HepG2 (cell line): ENCODE results near the gene MYADML2. TPM values are rescaled to one million over a fixed set of nuclear protein-coding genes. Genes with fewer than 3 reads are reported as not detected.

Source experiments
- ATAC-seq: fragments of 200-7000 bp; cut with Tn5 transposase; 3 replicates; pipeline ENCODE4 v1.9.1; 2020; ENCODE audit warnings: mild to moderate bottlenecking, moderate library complexity
- BruUV-seq: library from RNA; stranded (reverse); fragments of 400-500 nt; replicated peaks from 2 replicates; lab custom pipeline; 2021; lab: Mats Ljungman, UMichigan
- CTCF ChIA-PET: fragments of 300-600 bp; formaldehyde crosslinking; extraction: SDS; loops from one replicate; lab custom pipeline; 2021; ENCODE audit warnings: low total read pairs, inconsistent platforms, low intra/inter-chr PET ratio; lab: Yijun Ruan, JAX
- POLR2A ChIA-PET: fragments of 350-600 bp; sonication (Branson Sonifier 250); formaldehyde crosslinking; loops from one replicate; lab custom pipeline; 2020; ENCODE audit warnings: antibody characterized with exemption, inconsistent platforms; lab: Yijun Ruan, JAX
- DNase-seq: peaks from one replicate; pipeline ENCODE4 v3.0.0-alpha.2; 2015; ENCODE audit warnings: low spot score
- FAIRE-seq: peaks from 3 replicates; lab custom pipeline; 2011; peaks lifted over from hg19 to GRCh38; lab: Jason Lieb, UNC
- H2AFZ ChIP-seq: one replicate; pipeline ENCODE4 v1.6.1; 2011; ENCODE audit warnings: low read length, inconsistent platforms
- H3K27ac ChIP-seq: fragments of 300-600 bp; 3 replicates; pipeline ENCODE4 v1.8.0; 2011; ENCODE audit warnings: mixed run types, mild to moderate bottlenecking, mixed read lengths, low read length, inconsistent platforms; ENCODE audit not compliant: insufficient read depth; ENCODE audit errors: extremely low read length
- H3K27me3 ChIP-seq, 2 experiments: fragments of 200-600 bp in 1 of 2; 2 replicates in 1 of 2; 3 replicates in 1 of 2; pipeline versions ENCODE4 v1.6.0 to v1.8.0; 2011; ENCODE audit warnings: low read length in 2 of 2, mild to moderate bottlenecking in 2 of 2, moderate library complexity in 2 of 2, inconsistent platforms in 1 of 2; ENCODE audit not compliant: insufficient read depth in 2 of 2, control insufficient read depth in 1 of 2
- H3K36me3 ChIP-seq, 2 experiments: fragments of 200-600 bp in 1 of 2; replicated peaks in 1 of 2; 2 replicates in 1 of 2; 3 replicates in 1 of 2; pipeline versions ENCODE4 v1.5.1 to v1.8.0; 2011; ENCODE audit warnings: low read length in 2 of 2, inconsistent platforms in 1 of 2; ENCODE audit not compliant: insufficient read depth in 2 of 2, control insufficient read depth in 1 of 2
- H3K4me1 ChIP-seq: 2 replicates; pipeline ENCODE4 v1.5.1; 2012; ENCODE audit warnings: low read length, inconsistent platforms; ENCODE audit not compliant: insufficient read depth
- H3K4me2 ChIP-seq: 2 replicates; pipeline ENCODE4 v1.6.0; 2011; ENCODE audit warnings: low read depth, low read length, inconsistent platforms
- H3K4me3 ChIP-seq, 3 experiments: fragments of 200-600 bp in 1 of 3; sonication (generic), shearing (Covaris generic) in 1 of 3; replicated peaks in 1 of 3; 2 replicates each; pipeline ENCODE4 v1.5.1; 2011 to 2016; ENCODE audit warnings: low read length in 3 of 3, inconsistent platforms in 2 of 3, low read depth in 2 of 3, mild to moderate bottlenecking in 2 of 3, control low read depth in 1 of 3, mixed read lengths in 1 of 3; ENCODE audit not compliant: insufficient read depth in 1 of 3
- H3K79me2 ChIP-seq: one replicate; pipeline ENCODE4 v1.6.1; 2011; ENCODE audit warnings: low read length, inconsistent platforms; ENCODE audit not compliant: insufficient read depth
- H3K9ac ChIP-seq: 2 replicates; pipeline ENCODE4 v1.6.0; 2011; ENCODE audit warnings: mild to moderate bottlenecking, low read depth, low read length, inconsistent platforms; ENCODE audit not compliant: insufficient read depth
- H3K9me3 ChIP-seq: 2 replicates; pipeline ENCODE4 v1.5.1; 2012; ENCODE audit warnings: mild to moderate bottlenecking, low read length
- H4K20me1 ChIP-seq: 2 replicates; pipeline ENCODE4 v1.6.0; 2011; ENCODE audit warnings: inconsistent platforms, mild to moderate bottlenecking, low read length, moderate library complexity; ENCODE audit not compliant: insufficient read depth
- AGO2 ChIP-seq: fragments of 200-400 bp; formaldehyde crosslinking; optimal IDR thresholded peaks from 2 replicates; pipeline ENCODE3; 2017; ENCODE audit warnings: mild to moderate bottlenecking, low read depth, low read length, moderate library complexity
- ATF7 ChIP-seq, 2 experiments: fragments of 450-650 bp in 1 of 2; sonication (generic) in 1 of 2; formaldehyde crosslinking in 1 of 2; IDR thresholded peaks; 2 replicates each; pipeline versions ENCODE4 v1.4.0 to v1.6.1; 2016 to 2020; ENCODE audit warnings: antibody characterized with exemption in 1 of 2, mild to moderate bottlenecking in 1 of 2, missing genetic modification reagents in 1 of 2
- JUND ChIP-seq: sonication (generic); formaldehyde crosslinking; IDR thresholded peaks from 2 replicates; pipeline ENCODE4 v1.8.0; 2022; ENCODE audit warnings: mild to moderate bottlenecking, missing genetic modification reagents
- NRL ChIP-seq: sonication (generic); formaldehyde crosslinking; IDR thresholded peaks from 2 replicates; pipeline ENCODE4 v1.5.0; 2020; ENCODE audit warnings: missing genetic modification reagents, mild to moderate bottlenecking, moderate library complexity, borderline replicate concordance
- RBFOX2 ChIP-seq: fragments of 200-400 bp; formaldehyde crosslinking; IDR thresholded peaks from 2 replicates; pipeline ENCODE4 v1.6.1; 2017; ENCODE audit warnings: low read depth, mild to moderate bottlenecking, low read length
- RXRA ChIP-seq: sonication (generic); formaldehyde crosslinking; IDR thresholded peaks from 2 replicates; pipeline ENCODE4 v1.5.1; 2020; ENCODE audit warnings: missing genetic modification reagents
- ZNF564 ChIP-seq: sonication (generic); formaldehyde crosslinking; IDR thresholded peaks from 2 replicates; pipeline ENCODE4 v1.8.1; 2023; ENCODE audit warnings: mild to moderate bottlenecking, missing genetic modification reagents
- WGBS: methylation state at CpG from one replicate; pipeline ENCODE4 v1.1.6; 2017; ENCODE audit warnings: low lambda C conversion rate; 5-methylcytosine and 5-hydroxymethylcytosine counted together
- in situ Hi-C: cut with HindIII; loops from 2 replicates; pipeline ENCODE4 v1.10.0; 2017; ENCODE audit warnings: low pct_unique_long_range_greater_than_20kb; ENCODE audit not compliant: extremely low pct_ligation_motif_present
- intact Hi-C: fragments of 100-400 bp; cut with micrococcal nuclease; formaldehyde crosslinking; loops from one replicate; pipeline ENCODE4 v1.10.0; 2022; ENCODE audit not compliant: unreplicated experiment
- polyA plus RNA-seq, 8 experiments: library from polyadenylated mRNA; depleted of rRNA in 3 of 8; stranded (reverse) in 7 of 8; unstranded in 1 of 8; fragments of >200 nt; fragmentation: Illumina TruSeq in 4 of 8; extraction: Trizol in 4 of 8; gene quantifications; 2 replicates each; pipeline versions ENCODE4 v1.2.1 to v1.2.3, GENCODE V29; 2011 to 2016; ENCODE audit warnings: low read depth in 4 of 8, missing spikeins in 1 of 8, mixed read lengths in 1 of 8; ENCODE audit not compliant: insufficient read depth in 1 of 8
- total RNA-seq, 5 experiments: library from RNA; depleted of rRNA; stranded (reverse); fragments of >200 nt; fragmentation: Illumina TruSeq; extraction: Trizol; gene quantifications; 2 replicates each; pipeline ENCODE4 v1.2.3, GENCODE V29; 2016; ENCODE audit warnings: low read depth in 1 of 5

MYADML2 gene
- total and polyA plus RNA-seq, 2 of the 13 experiments (the other 11 are each of a cell fraction or from before 2014, with no cell fraction given), result not detected

DNA sequence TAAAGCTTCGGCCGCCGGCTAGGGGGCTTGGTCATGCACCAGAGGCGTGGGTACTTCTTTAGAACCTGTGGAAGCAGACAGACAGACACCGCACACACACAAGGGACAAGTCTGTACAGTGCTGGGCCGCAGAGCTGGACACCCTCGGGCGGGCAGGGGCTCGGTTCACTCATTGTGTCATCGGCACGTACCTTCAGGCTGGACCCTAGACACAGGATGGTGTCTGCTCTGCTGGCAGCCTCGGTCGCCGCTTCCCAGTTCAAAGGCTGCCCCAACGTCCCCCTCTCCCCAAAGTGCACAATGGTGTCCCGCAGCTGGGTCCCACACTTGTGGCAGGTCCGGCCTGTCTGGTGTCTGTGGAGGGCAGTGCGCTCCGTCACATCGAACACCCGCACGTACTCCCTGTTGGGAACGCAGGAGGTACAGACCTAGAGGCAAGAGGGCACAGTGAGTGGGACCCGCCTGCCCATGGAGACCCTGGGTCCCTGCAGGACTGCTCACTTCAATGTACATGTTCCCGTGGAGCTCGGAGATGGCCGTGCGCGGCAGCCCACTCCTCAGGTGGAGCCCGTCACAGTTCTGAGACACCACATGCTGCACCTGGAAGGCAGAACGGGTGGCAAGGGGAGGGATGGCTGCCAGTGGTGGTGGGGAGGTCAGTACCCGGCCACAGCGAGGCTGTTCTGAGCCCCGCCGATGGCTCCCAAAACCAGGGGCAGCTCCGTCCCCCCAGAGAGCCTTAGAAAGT lies 32.8 kb downstream of the MYADML2 start:
- no peak for FAIRE-seq
- intact Hi-C loops, result loop anchor here (5.0 kb wide), 1 partner anchor 42 kb away; the partner anchor contains the start of gene ARHGDIA
- no peak for ATAC-seq
- WGBS, result 97% methylated on average over 28 of the region's 36 CpGs
- Histone ChIP-seq H3K79me2 (peaks cover 34% of the 10 kb centered on the region), H2AFZ (no peak overlapping the region), H3K9me3 (no peaks in the 10 kb centered on the region), H4K20me1 (peaks cover 3% of the 10 kb centered on the region; the same call in 1 of the 2 replicates), H3K4me3 (no peak overlapping the region), H3K4me1 (peaks cover 44% of the 10 kb centered on the region), H3K27me3 (no peaks in the 10 kb centered on the region; a peak in 1 of 5 replicates), H3K4me2 (no peak overlapping the region), H3K27ac (no peak overlapping the region), H3K9ac (no peak overlapping the region), H3K36me3 (peaks cover 27 to 48% of the 10 kb centered on the region in 2 experiments)
- ChIA-PET CTCF (no interaction called here), POLR2A (interaction anchor here (1.4 kb wide), 1 partner anchor 9 kb away, joined by 3 read pairs; no protein-coding TSS in a partner anchor)
- DNase-seq, result no peak
- in situ Hi-C loops, result no loop called here
- TF ChIP-seq RBFOX2 (0 out of 2 replicates have a peak, but pooled peaks have one; percentile 20), NRL (CRISPR knock-in tag) (0 out of 2 replicates have a peak, but pooled peaks have one; percentile 14), ZNF564 (CRISPR knock-in tag) (no peak)
- BruUV-seq, result no TSS peak

- Histone ChIP-seq H3K4me2 (no peak overlapping the region), H3K79me2 (peaks cover 41% of the 10 kb centered on the region), H4K20me1 (peaks cover 6% of the 10 kb centered on the region; the same call in 1 of the 2 replicates), H2AFZ (no peak overlapping the region), H3K36me3 (peaks cover 34 to 53% of the 10 kb centered on the region in 2 experiments), H3K27me3 (no peaks in the 10 kb centered on the region; a peak in 1 of 5 replicates), H3K9ac (no peak overlapping the region), H3K9me3 (no peaks in the 10 kb centered on the region), H3K4me3 (no peak overlapping the region), H3K4me1 (peaks cover 46% of the 10 kb centered on the region), H3K27ac (no peak overlapping the region)
- no peak for FAIRE-seq
- 97% methylated on average over 22 of the region's 31 CpGs for WGBS
- peak; percentile 33 for TF ChIP-seq AGO2
- TF ChIP-seq JUND, result no peak
- TF ChIP-seq ATF7 (IDR thresholded peaks at IDR 0.05), result peak; percentile 75
- TF ChIP-seq ATF7 (CRISPR knock-in tag; IDR thresholded peaks at IDR 0.05), result no peak
- peak; percentile 7; the same call in 1 of the 2 replicates for TF ChIP-seq RXRA (CRISPR knock-in tag)
- no peak for DNase-seq
- ChIA-PET POLR2A (interaction anchor here (1.3 to 1.4 kb wide), 5 partner anchors 10 to 30 kb away, joined by 3 to 4 read pairs (median 4); partner anchors contain the start of gene NPB), CTCF (no interaction called here)
- intact Hi-C loops, result loop anchor here (5.0 kb wide), 1 partner anchor 41 kb away; the partner anchor contains the start of gene ARHGDIA
- BruUV-seq, result no TSS peak
- ATAC-seq, result no peak
- in situ Hi-C loops, result no loop called here
These were observed 33.5 kb downstream of the MYADML2 start for GRCh38 chr17:81913394-81914102.
